SU-DHL-6 (cell line): Measurements from ENCODE around the gene KCNMB2.

Experiments used
- H2AFZ ChIP-seq: fragments of 200-600 bp; sonication (generic); 2 replicates; pipeline ENCODE4 v1.6.1; 2014; ENCODE audit warnings: low read depth, mild to moderate bottlenecking, moderate library complexity, mixed read lengths, antibody characterized with exemption, low read length; ENCODE audit not compliant: severe bottlenecking
- H3F3A ChIP-seq: fragments of 200-600 bp; shearing (Covaris generic); 2 replicates; pipeline ENCODE4 v1.6.0; 2016; ENCODE audit warnings: antibody characterized with exemption, mild to moderate bottlenecking; ENCODE audit not compliant: insufficient read depth
- H3K27ac ChIP-seq: fragments of 200-600 bp; sonication (generic); 2 replicates; pipeline ENCODE4 v1.5.1; 2016; ENCODE audit warnings: low read depth, mild to moderate bottlenecking, low read length, moderate library complexity, mixed read lengths
- H3K27me3 ChIP-seq: fragments of 200-600 bp; sonication (generic), shearing (Covaris generic); 2 replicates; pipeline ENCODE4 v1.6.0; 2014; ENCODE audit warnings: mild to moderate bottlenecking, low read length
- H3K36me3 ChIP-seq: fragments of 200-600 bp; sonication (generic); 2 replicates; pipeline ENCODE4 v1.6.1; 2014; ENCODE audit warnings: mild to moderate bottlenecking, low read length, mixed read lengths
- H3K4me2 ChIP-seq: fragments of 300-600, 200-600 bp; shearing (Covaris generic), sonication (generic); 2 replicates; pipeline ENCODE4 v1.6.0; 2014; ENCODE audit warnings: low read length, low read depth, mild to moderate bottlenecking; ENCODE audit not compliant: poor library complexity, severe bottlenecking
- H3K4me3 ChIP-seq: fragments of 200-600 bp; sonication (generic); 2 replicates; pipeline ENCODE4 v1.5.1; 2014; ENCODE audit warnings: antibody characterized with exemption, low read length, mild to moderate bottlenecking, mixed read lengths; ENCODE audit not compliant: insufficient read depth, poor library complexity, severe bottlenecking
- H3K79me2 ChIP-seq: fragments of 200-600 bp; sonication (generic); 2 replicates; pipeline ENCODE4 v1.6.1; 2014; ENCODE audit warnings: mild to moderate bottlenecking, low read length, moderate library complexity; ENCODE audit not compliant: insufficient read depth
- H3K9ac ChIP-seq: fragments of 200-600 bp; sonication (generic); 2 replicates; pipeline ENCODE4 v1.7.0; 2014; ENCODE audit warnings: mild to moderate bottlenecking, low read length
- H3K9me2 ChIP-seq: fragments of 200-600 bp; sonication (generic); replicated peaks from 2 replicates; pipeline ENCODE4 v1.6.1; 2014; ENCODE audit warnings: low read length; ENCODE audit not compliant: insufficient read depth
- H3K9me3 ChIP-seq: fragments of 200-600 bp; sonication (generic); 2 replicates; pipeline ENCODE4 v1.6.1; 2014; ENCODE audit warnings: low read length, mixed read lengths; ENCODE audit not compliant: insufficient read depth
- H4K20me1 ChIP-seq: fragments of 200-600 bp; sonication (generic); 2 replicates; pipeline ENCODE4 v1.6.1; 2014; ENCODE audit warnings: low read depth, mild to moderate bottlenecking, antibody characterized with exemption, low read length, moderate library complexity, mixed read lengths
- EZH2phosphoT487 ChIP-seq: fragments of 200-600 bp; sonication (generic), shearing (Covaris generic); conservative IDR thresholded peaks from 2 replicates; pipeline ENCODE4 v1.6.1; 2018; ENCODE audit warnings: mild to moderate bottlenecking, antibody characterized with exemption, low read length, moderate library complexity, mixed read lengths
- TF ChIP-seq, protein P1 (sequence below): fragments of 200-600 bp; sonication (generic); IDR thresholded peaks from one replicate; pipeline ENCODE4 v1.5.1; 2017; ENCODE audit warnings: antibody characterized with exemption, mild to moderate bottlenecking, low read length, moderate library complexity; ENCODE audit not compliant: insufficient read depth, poor library complexity, severe bottlenecking

Gene KCNMB2

GRCh38 chr3:178637802-178638201 is 101.6 kb downstream of the KCNMB2 start:
- Histone ChIP-seq H3K9ac (no peak overlapping the region), H3K4me3 (no peak overlapping the region), H3K27me3 (no peaks in the 10 kb centered on the region), H3K79me2 (peaks cover 17% of the 10 kb centered on the region; the same call in 1 of the 2 replicates), H3K36me3 (peaks cover 56% of the 10 kb centered on the region), H3K27ac (0 out of 2 replicates have a peak overlapping the region, but pooled peaks have one; percentile 4), H3F3A (no peaks in the 10 kb centered on the region), H3K4me2 (no peak overlapping the region), H3K9me3 (peaks cover 5% of the 10 kb centered on the region; the same call in 1 of the 2 replicates), H4K20me1 (no peaks in the 10 kb centered on the region), H3K9me2 (no peaks in the 10 kb centered on the region), H2AFZ (no peak overlapping the region)
- no peak for TF ChIP-seq EZH2phosphoT487
- TF ChIP-seq, protein P1, sequence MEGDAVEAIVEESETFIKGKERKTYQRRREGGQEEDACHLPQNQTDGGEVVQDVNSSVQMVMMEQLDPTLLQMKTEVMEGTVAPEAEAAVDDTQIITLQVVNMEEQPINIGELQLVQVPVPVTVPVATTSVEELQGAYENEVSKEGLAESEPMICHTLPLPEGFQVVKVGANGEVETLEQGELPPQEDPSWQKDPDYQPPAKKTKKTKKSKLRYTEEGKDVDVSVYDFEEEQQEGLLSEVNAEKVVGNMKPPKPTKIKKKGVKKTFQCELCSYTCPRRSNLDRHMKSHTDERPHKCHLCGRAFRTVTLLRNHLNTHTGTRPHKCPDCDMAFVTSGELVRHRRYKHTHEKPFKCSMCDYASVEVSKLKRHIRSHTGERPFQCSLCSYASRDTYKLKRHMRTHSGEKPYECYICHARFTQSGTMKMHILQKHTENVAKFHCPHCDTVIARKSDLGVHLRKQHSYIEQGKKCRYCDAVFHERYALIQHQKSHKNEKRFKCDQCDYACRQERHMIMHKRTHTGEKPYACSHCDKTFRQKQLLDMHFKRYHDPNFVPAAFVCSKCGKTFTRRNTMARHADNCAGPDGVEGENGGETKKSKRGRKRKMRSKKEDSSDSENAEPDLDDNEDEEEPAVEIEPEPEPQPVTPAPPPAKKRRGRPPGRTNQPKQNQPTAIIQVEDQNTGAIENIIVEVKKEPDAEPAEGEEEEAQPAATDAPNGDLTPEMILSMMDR, result no peak

GRCh38 chr3:178645503-178645902 is 109.3 kb downstream of the KCNMB2 start:
- Histone ChIP-seq H3K9me2 (no peaks in the 10 kb centered on the region), H4K20me1 (no peaks in the 10 kb centered on the region), H3K9ac (no peak overlapping the region), H3K9me3 (0 out of 2 replicates have a peak, but pooled peaks cover 2% of the 10 kb centered on the region), H3K79me2 (peaks cover 19% of the 10 kb centered on the region; the same call in 1 of the 2 replicates), H3K36me3 (peaks cover 36% of the 10 kb centered on the region), H2AFZ (no peak overlapping the region), H3K4me3 (no peak overlapping the region), H3K4me2 (no peak overlapping the region), H3F3A (no peaks in the 10 kb centered on the region), H3K27me3 (no peaks in the 10 kb centered on the region), H3K27ac (no peak overlapping the region)
- TF ChIP-seq, protein P1, result no peak
- TF ChIP-seq EZH2phosphoT487, result no peak

- Histone ChIP-seq H3K36me3 (peaks cover 28% of the 10 kb centered on the region), H3K9ac (no peak overlapping the region), H3K27ac (no peak overlapping the region), H4K20me1 (no peaks in the 10 kb centered on the region), H2AFZ (no peak overlapping the region), H3K9me3 (0 out of 2 replicates have a peak, but pooled peaks cover 3% of the 10 kb centered on the region), H3K79me2 (peaks cover 14% of the 10 kb centered on the region; the same call in 1 of the 2 replicates), H3F3A (no peaks in the 10 kb centered on the region), H3K27me3 (no peaks in the 10 kb centered on the region), H3K4me2 (no peak overlapping the region), H3K9me2 (no peaks in the 10 kb centered on the region), H3K4me3 (no peak overlapping the region)
- no peak for TF ChIP-seq EZH2phosphoT487
- TF ChIP-seq, protein P1, result no peak
These were observed 110.1 kb downstream of the KCNMB2 start for GRCh38 chr3:178646186-178646862.
